GM11168 (cell line): ENCODE measurements around the gene PSMB3.
"Not testable (repeated sequence)": the region's sequence is repeated elsewhere in the genome, so short reads cannot be mapped to it uniquely, and the experiment has no call there.

Experiments
- in situ Hi-C: fragments of 300-500 bp; cut with MboI; formaldehyde crosslinking; loops from one replicate; pipeline ENCODE4 v1.12.0; 2022; ENCODE audit warnings: low sequenced_read_pairs; ENCODE audit not compliant: unreplicated experiment

Gene PSMB3

DNA sequence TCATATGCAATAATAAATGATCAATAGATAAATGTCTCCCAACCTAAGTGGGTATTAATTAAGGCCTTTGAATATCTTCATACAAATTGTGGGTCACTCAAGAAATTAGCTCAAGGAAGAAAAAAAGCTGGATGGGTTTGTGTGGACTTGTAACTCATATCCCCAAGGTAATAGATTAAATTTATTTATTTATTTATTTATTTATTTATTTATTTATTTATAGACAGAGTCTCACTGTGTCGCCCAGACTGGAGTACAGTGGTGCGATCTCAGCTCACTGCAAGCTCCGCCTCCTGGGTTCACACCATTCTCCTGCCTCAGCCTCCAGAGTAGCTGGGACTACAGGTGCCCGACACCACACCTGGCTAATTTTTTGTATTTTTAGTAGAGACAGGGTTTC is 35.5 kb downstream of the PSMB3 start:
- in situ Hi-C loops: not testable (repeated sequence)

- in situ Hi-C loops: no loop called here
Observed at GRCh38 chr17:38789185-38789584, 36.6 kb downstream of the PSMB3 start.

DNA sequence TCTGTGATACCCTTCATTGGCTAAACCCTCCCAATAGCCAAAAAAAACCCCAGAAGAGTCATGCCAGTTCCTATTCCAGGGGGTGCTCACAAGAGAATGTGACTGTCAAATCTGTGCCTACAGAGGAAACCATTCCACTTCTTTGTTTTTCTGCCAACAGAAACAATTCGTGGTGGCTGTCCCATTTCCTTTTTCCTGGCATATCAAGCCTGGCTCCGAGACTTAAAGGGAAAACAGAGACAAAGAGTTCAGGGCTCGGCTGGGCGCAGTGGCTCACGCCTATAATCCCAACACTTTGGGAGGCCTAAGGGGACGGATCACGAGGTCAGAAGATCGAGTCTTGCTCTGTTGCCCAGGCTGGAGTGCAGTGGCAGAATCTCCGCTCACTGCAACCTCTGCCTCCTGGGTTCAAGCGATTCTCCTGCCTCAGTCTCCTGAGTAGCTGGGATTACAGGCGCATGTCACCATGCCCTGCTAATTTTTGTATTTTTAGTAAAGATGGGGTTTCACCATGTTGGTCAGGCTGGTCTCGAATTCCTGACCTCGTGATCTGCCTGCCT is 37.7 kb downstream of the PSMB3 start:
- in situ Hi-C loops: not testable (repeated sequence)

DNA sequence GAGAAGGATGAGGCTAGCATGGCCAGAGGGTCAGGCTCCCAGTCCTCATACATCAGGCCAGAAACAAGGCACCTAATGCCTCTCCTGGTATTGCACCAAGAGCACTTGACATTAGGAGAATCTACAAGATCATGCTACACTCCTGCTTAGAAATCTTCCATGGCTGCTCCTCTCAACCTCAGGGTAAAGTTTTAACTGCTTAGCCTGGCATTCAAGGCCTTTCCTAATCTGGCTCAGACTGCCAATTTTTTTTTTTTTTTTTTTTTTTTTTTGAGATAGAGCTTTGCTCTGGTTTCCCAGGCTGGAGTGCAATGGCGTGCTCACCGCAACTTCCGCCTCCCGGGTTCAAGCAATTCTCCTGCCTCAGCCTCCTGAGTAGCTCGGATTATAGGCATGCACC is 38.6 kb downstream of the PSMB3 start:
- in situ Hi-C loops: no loop called here

GRCh38 chr17:38794221-38794620 is 41.7 kb downstream of the PSMB3 start:
- in situ Hi-C loops: no loop called here

GRCh38 chr17:38796451-38797157 is 44.1 kb downstream of the PSMB3 start:
- in situ Hi-C loops: no loop called here

DNA sequence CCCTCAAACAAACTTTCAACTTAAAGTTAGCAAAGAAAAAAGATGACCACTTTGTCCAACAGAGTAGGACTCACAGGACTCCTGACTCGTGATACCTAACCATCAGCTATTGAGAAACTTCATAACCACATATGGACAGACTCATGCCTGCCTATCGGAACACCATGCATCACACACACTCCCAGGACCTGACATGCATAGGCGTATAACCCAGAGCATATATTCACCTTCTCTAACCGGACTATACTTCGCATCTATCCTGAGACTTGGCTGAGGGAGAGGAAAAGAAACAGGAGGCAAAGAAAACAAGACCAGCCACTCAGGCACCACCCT is 44.6 kb downstream of the PSMB3 start:
- in situ Hi-C loops: no loop called here

- in situ Hi-C loops: no loop called here
Observed at GRCh38 chr17:38797828-38798227, 45.3 kb downstream of the PSMB3 start.

GRCh38 chr17:38798614-38799500 is 46.3 kb downstream of the PSMB3 start:
- in situ Hi-C loops: no loop called here

DNA sequence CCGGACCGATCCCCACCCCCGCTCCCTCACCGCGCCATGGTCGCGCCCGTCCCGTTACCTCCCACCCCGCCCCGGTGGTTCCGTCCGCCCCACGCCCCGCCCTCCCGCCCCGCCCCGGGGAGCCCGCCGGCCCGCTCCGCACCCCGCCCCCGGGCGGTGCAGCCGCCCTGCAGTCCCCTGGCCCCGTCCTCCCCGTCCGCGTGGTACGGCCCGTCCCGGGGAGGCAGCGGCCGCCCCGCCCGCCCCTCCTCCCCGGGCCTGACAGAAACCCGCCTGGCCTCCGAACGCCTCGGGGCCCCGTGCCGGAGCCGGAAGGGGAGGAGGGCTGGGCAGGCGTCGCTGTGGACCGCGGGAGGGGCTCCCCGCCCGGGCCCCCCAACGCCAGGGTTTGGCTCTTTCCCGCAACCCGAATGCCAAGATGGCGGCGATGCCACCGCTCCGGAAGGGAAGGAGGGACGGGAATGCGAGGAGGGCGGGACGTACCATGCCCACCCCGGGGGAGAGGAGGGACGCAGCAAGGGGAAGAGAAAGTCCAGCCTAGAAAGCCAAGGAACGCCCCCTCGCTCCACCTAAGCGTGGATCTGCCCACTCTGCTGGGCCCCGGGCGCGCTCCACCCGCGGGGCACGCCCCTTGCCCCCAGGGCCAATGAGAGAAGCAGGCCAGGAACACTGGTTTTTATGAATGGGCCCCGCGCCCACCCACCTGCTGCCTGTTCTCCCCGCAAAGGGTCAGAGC is 47.1 kb downstream of the PSMB3 start, which contains the start of gene PIP4K2B:
TSS of gene PIP4K2B (minus strand) at position 56 of the 736 bp plus-strand sequence. CDS start 132 bp downstream, outside the sequence.
- in situ Hi-C loops: no loop called here

- in situ Hi-C loops: no loop called here
Observed at GRCh38 chr17:38800237-38800760, 47.8 kb downstream of the PSMB3 start.

GRCh38 chr17:38809828-38810227 is 57.3 kb downstream of the PSMB3 start:
- in situ Hi-C loops: no loop called here
